ENCODE data around the gene EXOC6B.

The EXOC6B gene

GRCh38 chr2:72141032-72141645 lies 684.7 kb downstream of the EXOC6B start:
- FAIRE-seq, result no peak

GRCh38 chr2:72140621-72140960 lies 685.2 kb downstream of the EXOC6B start:
- DNase-seq (ENCODE audit: insufficient read length, low spot score), result no peak
- TF ChIP-seq TAF1 (IDR thresholded peaks at IDR 0.05; ENCODE audit: low read depth, low read length) (no peak), PAX5 (IDR thresholded peaks at IDR 0.05; ENCODE audit: insufficient read depth, low read length, severe bottlenecking) (no peak), POLR2AphosphoS5 (IDR thresholded peaks at IDR 0.05; ENCODE audit: low read depth, low read length) (no peak), POU2F2 (IDR thresholded peaks at IDR 0.05; ENCODE audit: low read depth, low read length) (no peak), SPI1 (IDR thresholded peaks at IDR 0.05; ENCODE audit: low read depth, low read length) (no peak), POLR2A (IDR thresholded peaks at IDR 0.05; ENCODE audit: low read depth, low read length) (no peak)
- no peak for FAIRE-seq

More at GRCh38 chr2:72141032-72141645, 684.7 kb downstream of the EXOC6B start:
- no peak for DNase-seq (ENCODE audit: insufficient read length, low spot score)
- TF ChIP-seq POLR2A (IDR thresholded peaks at IDR 0.05; ENCODE audit: low read depth, low read length) (no peak), TAF1 (IDR thresholded peaks at IDR 0.05; ENCODE audit: low read depth, low read length) (no peak), POU2F2 (IDR thresholded peaks at IDR 0.05; ENCODE audit: low read depth, low read length) (no peak), POLR2AphosphoS5 (IDR thresholded peaks at IDR 0.05; ENCODE audit: low read depth, low read length) (no peak), SPI1 (IDR thresholded peaks at IDR 0.05; ENCODE audit: low read depth, low read length) (no peak), PAX5 (IDR thresholded peaks at IDR 0.05; ENCODE audit: insufficient read depth, low read length, severe bottlenecking) (no peak)

DNA sequence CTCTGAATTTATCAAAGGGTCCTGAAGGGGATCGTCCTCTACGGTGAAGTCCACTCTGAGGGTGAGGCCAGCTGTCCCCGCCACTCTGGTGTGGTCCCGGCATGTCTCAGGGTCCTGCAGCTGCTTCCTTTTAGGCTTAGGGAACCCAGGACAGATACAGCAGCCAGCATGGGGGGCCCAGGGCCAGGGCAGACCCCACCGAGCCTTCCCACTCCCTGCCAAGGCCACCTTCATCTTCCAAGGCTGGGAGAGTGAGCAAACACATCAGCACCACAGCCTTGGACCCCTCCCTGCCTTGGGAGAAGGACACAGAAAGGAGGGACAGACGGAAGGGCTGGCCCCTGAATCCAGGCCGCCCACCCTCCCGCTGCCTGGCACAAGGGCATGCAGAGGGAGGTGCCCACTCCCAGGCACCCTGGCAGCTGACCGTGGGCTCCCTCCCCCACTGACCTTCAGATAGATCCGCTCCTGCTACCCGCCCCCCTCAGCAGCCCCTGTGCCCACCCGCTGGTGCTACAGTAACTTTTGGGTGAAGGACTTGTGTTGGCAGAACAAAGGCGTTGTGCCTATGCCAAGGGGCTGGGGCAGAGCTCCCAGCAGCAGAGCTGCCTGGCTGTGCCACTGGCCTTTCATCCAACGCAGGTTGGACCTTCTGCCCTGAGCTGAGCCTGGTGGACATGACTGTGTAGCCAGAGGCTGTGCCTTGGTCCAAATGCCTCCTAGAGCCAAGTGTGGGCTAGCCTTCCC lies 685.8 kb downstream of the EXOC6B start:
- FAIRE-seq, result no peak
- TF ChIP-seq PAX5 (IDR thresholded peaks at IDR 0.05; ENCODE audit: insufficient read depth, low read length, severe bottlenecking) (no peak), TAF1 (IDR thresholded peaks at IDR 0.05; ENCODE audit: low read depth, low read length) (no peak), POU2F2 (IDR thresholded peaks at IDR 0.05; ENCODE audit: low read depth, low read length) (no peak), SPI1 (IDR thresholded peaks at IDR 0.05; ENCODE audit: low read depth, low read length) (no peak), POLR2A (IDR thresholded peaks at IDR 0.05; ENCODE audit: low read depth, low read length) (no peak), POLR2AphosphoS5 (IDR thresholded peaks at IDR 0.05; ENCODE audit: low read depth, low read length) (no peak)

GRCh38 chr2:72139471-72139873 lies 686.4 kb downstream of the EXOC6B start:
- FAIRE-seq, result no peak
- TF ChIP-seq POLR2AphosphoS5 (IDR thresholded peaks at IDR 0.05; ENCODE audit: low read depth, low read length), result no peak
- no peak for TF ChIP-seq SPI1 (IDR thresholded peaks at IDR 0.05; ENCODE audit: low read depth, low read length)
- no peak for TF ChIP-seq TAF1 (IDR thresholded peaks at IDR 0.05; ENCODE audit: low read depth, low read length)
- no peak for TF ChIP-seq POLR2A (IDR thresholded peaks at IDR 0.05; ENCODE audit: low read depth, low read length)
- no peak for TF ChIP-seq PAX5 (IDR thresholded peaks at IDR 0.05; ENCODE audit: insufficient read depth, low read length, severe bottlenecking)
- no peak for TF ChIP-seq POU2F2 (IDR thresholded peaks at IDR 0.05; ENCODE audit: low read depth, low read length)

More for the DNA sequence above, 685.8 kb downstream of the EXOC6B start:
- DNase-seq (ENCODE audit: insufficient read length, low spot score), result no peak

GRCh38 chr2:72138921-72139381 lies 686.9 kb downstream of the EXOC6B start:
- FAIRE-seq (no peak), DNase-seq (ENCODE audit: insufficient read length, low spot score) (no peak)
- no peak for TF ChIP-seq POLR2AphosphoS5 (IDR thresholded peaks at IDR 0.05; ENCODE audit: low read depth, low read length)
- no peak for TF ChIP-seq TAF1 (IDR thresholded peaks at IDR 0.05; ENCODE audit: low read depth, low read length)

More at GRCh38 chr2:72139471-72139873, 686.4 kb downstream of the EXOC6B start:
- DNase-seq (ENCODE audit: insufficient read length, low spot score), result no peak

DNA sequence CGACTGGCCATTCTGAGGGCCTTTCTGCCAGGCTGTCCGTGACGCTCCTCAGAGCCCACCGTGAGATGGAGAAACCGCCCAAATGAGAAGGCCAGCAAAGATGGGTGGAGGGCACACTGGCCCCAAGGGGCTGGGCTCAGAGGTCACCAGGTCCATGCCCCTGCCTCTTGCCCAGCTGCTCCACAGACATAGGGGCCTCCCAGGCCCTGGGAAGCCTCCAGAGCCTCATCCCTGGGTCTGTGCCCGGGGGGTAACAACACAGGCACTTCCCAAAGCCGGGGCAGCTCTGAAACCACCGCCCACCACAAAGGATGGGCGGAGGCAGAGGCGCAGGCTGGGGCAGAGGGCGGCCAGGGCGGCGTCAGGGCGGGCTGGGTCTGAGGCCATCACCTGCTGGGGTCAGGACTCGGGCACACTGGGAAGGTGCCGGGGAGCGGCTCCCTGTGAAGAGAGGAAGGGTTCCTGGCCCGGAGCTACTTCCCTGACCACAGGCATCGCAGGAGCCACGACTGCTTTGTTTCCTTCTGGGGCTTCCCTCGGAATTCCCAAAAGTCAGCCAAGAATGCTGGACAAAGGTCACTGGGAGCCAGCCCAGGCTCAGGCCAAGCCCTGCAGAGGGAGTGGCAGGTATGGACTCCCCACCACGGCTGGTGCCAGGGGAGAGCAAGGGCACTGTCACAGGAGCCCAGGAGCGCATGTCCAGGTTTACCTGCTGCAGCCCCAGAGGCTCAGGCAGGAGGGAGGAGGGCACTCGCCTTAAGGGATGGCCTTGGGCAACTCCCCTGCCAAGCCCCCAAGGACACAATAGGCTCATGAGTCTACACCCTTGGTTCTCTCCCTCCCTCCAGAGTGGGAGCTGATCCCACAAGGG lies 687.6 kb downstream of the EXOC6B start:
- DNase-seq (ENCODE audit: insufficient read length, low spot score), result no peak
- FAIRE-seq, result no peak
- no peak for TF ChIP-seq SPI1 (IDR thresholded peaks at IDR 0.05; ENCODE audit: low read depth, low read length)
- no peak for TF ChIP-seq POLR2A (IDR thresholded peaks at IDR 0.05; ENCODE audit: low read depth, low read length)
- no peak for TF ChIP-seq POLR2AphosphoS5 (IDR thresholded peaks at IDR 0.05; ENCODE audit: low read depth, low read length)
- TF ChIP-seq POU2F2 (IDR thresholded peaks at IDR 0.05; ENCODE audit: low read depth, low read length), result no peak
- no peak for TF ChIP-seq PAX5 (IDR thresholded peaks at IDR 0.05; ENCODE audit: insufficient read depth, low read length, severe bottlenecking)
- no peak for TF ChIP-seq TAF1 (IDR thresholded peaks at IDR 0.05; ENCODE audit: low read depth, low read length)

GRCh38 chr2:72137498-72138010 lies 688.3 kb downstream of the EXOC6B start:
- DNase-seq (ENCODE audit: insufficient read length, low spot score), result peak; percentile 91
- TF ChIP-seq POU2F2 (IDR thresholded peaks at IDR 0.05; ENCODE audit: low read depth, low read length) (no peak), POLR2A (IDR thresholded peaks at IDR 0.05; ENCODE audit: low read depth, low read length) (no peak), TAF1 (IDR thresholded peaks at IDR 0.05; ENCODE audit: low read depth, low read length) (no peak), SPI1 (IDR thresholded peaks at IDR 0.05; ENCODE audit: low read depth, low read length) (no peak), PAX5 (IDR thresholded peaks at IDR 0.05; ENCODE audit: insufficient read depth, low read length, severe bottlenecking) (no peak), POLR2AphosphoS5 (IDR thresholded peaks at IDR 0.05; ENCODE audit: low read depth, low read length) (no peak)
- peak; percentile 28 for FAIRE-seq

- DNase-seq (ENCODE audit: insufficient read length, low spot score) (no peak), FAIRE-seq (no peak)
- TF ChIP-seq POLR2A (IDR thresholded peaks at IDR 0.05; ENCODE audit: low read depth, low read length), result no peak
- TF ChIP-seq PAX5 (IDR thresholded peaks at IDR 0.05; ENCODE audit: insufficient read depth, low read length, severe bottlenecking), result no peak
- TF ChIP-seq SPI1 (IDR thresholded peaks at IDR 0.05; ENCODE audit: low read depth, low read length), result no peak
- TF ChIP-seq TAF1 (IDR thresholded peaks at IDR 0.05; ENCODE audit: low read depth, low read length), result no peak
- TF ChIP-seq POLR2AphosphoS5 (IDR thresholded peaks at IDR 0.05; ENCODE audit: low read depth, low read length), result no peak
- no peak for TF ChIP-seq POU2F2 (IDR thresholded peaks at IDR 0.05; ENCODE audit: low read depth, low read length)
Observed at GRCh38 chr2:72136933-72137497, 688.8 kb downstream of the EXOC6B start.

Data from GM12891 (cell line).